ELF-1 (cell line): ENCODE results near the gene GNB1L.

Source experiments
- DNase-seq: peaks from one replicate; pipeline ENCODE4 v3.0.0-alpha.2; 2016; ENCODE audit warnings: low read depth, low spot score

The GNB1L gene

GRCh38 chr22:19823191-19823901 lies 31.3 kb downstream of the GNB1L start:
- DNase-seq = no peak

GRCh38 chr22:19822301-19823117 lies 32.2 kb downstream of the GNB1L start:
- no peak for DNase-seq

GRCh38 chr22:19821523-19822300 lies 33.0 kb downstream of the GNB1L start:
- no peak for DNase-seq

DNA sequence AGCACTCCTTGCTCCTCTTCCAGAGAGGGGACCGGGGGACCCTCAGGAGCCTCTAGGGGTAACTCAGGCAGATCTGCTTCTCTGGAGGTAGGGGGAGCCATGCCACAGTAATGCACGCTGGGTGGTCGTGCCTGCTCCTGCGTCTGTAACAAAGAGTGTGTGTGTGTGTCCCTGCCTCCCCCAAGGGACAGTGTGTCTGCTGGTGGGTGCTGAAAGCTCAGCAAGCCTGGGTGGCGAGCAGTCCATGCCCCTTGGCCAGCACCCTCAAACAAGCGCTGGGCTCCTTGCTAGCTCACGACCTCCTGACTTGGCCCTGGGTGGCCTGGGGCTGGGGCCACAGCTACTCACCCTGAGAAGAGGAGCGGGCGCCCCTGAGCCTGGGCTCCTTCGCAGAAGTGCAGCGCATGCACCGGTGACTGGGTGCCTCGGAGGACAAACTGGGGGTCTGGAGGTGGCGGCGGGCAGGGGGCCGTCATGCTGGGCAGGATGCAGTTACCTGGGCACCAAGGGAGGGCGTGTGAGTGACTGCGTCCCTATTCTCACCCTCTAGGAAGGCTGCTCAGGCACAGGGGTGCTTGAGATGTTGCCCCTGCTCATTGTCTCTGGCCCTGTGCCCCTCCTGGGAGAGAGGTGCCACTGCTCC lies 33.7 kb downstream of the GNB1L start:
- no peak for DNase-seq

- DNase-seq = no peak
Measured at GRCh38 chr22:19819911-19820879, 34.5 kb downstream of the GNB1L start.

GRCh38 chr22:19819208-19819910 lies 35.3 kb downstream of the GNB1L start:
- DNase-seq = no peak

- no peak for DNase-seq
Measured at GRCh38 chr22:19818324-19819207, 36.1 kb downstream of the GNB1L start.

DNA sequence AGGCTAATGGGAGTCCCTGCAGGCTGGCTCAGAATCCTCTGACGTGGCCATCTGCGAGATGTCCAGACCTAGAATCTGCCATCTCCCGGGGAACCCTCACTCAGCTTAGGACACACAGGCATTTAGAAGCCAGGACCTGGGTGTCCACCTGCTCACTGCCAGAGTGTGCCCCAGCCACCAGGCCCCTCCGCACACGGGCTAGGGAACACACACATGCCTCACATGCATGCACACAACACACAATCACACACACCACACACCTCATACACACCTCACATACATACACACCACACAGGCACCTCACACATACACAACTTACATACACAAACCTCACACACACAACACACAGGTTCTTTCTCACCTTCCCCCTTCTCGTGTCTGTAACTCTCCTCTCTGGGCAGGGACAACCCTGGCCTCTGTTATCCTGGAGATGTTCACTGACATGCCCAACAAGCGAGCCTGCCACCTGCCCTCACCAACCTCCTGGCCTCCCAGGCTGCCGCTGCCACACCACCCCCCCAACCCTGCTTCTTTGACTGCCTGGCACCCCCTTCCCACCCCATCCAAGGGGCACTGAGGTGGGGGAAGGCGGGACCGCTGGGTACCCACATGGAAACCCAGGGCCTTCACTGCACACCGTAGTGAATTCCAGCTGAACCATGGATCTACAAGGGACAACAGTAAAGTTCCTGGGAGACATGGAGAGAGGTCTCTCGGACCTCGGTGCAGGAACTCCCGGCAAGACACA lies 38.1 kb downstream of the GNB1L start:
- DNase-seq = no peak

GRCh38 chr22:19815823-19816290 lies 38.8 kb downstream of the GNB1L start:
- no peak for DNase-seq

GRCh38 chr22:19815093-19815822 lies 39.4 kb downstream of the GNB1L start:
- no peak for DNase-seq

DNA sequence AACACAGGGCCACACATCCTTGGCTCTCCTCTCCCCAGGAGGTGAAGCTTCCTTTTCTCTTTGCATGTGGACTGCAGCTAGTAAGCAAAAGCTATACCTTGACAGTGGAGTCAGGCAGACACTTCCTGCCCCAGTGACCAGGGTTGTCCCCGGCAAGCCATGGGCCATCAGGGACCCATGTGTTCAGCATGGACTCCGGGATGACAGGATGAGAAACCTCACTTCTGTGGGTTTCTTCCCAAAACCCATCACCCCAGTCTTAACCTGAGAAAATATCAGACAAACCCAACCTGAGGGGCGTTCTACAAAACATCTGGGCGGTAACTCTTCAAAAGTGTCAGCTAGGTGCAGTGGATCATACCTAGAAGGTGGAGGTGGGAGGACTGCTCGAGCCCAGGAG lies 40.2 kb downstream of the GNB1L start:
- DNase-seq = no peak

DNA sequence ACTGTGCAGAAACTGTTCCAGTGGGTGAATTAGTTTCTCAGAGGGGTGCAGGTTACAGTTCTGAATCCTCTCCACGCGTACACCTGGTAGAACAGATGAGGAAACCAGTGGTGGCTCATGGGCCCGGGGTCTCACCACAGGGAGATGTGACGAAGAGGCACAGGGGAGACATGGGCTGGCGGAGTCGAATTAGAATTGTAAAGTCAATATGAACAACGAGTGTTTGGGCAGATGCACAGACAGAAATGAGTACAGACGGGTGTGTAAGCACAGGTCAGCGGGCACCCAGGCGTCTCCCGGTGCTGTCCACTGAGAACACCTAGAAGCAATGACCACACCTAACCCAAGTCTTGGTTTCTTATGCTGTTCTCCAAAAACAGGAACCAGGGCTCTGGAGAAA lies 41.8 kb downstream of the GNB1L start:
- DNase-seq = no peak

- no peak for DNase-seq
Measured at GRCh38 chr22:19811811-19812771, 42.6 kb downstream of the GNB1L start.

- no peak for DNase-seq
Measured at GRCh38 chr22:19811211-19811621, 43.5 kb downstream of the GNB1L start.

DNA sequence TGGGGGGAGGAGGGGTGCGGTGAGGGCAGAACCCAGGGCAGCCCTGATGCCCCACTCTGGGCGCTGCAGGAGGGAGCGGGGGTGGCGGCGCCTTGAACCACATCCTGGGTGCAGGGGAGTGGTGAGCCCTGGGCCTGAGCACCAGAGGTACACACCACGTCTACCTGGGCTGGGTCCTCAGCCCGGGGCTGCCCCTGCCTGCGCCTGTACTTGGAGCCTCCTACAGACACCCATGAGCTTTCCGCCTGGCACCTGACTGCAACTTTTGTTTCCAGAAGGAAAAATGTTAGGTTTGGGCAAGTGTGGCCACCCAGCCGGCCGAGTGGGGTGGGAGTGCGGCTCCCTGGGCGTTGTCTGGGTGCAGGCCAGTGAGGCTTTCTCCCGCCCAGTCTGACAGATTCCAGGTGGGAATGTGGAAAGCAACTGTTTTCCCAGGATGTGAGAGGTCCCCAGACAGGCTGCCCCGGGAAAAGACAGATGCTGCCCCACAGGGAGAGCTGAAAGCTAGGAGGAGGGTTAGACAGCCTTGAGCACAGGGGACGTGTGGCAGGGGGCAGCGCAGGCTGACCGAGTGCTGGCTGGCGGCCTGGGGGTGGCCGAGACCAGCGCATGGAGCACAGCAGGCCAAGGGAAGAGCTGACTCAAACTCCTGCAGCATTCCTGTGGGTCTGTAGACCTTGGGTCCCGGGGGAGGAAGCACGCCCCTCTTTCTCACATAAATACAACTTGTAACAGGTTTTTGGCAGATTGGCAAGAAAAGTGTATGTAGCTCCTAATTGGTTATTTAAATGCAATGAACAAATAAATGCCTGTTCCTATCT lies 44.1 kb downstream of the GNB1L start:
- peak; percentile 47 for DNase-seq
